Fibroblast of skin of right biceps (primary cell): ENCODE measurements around the gene PPM1B.
A peak's percentile ranks its signal among the peaks of the same experiment; 100 is the strongest.
"Not testable (repeated sequence)": the region's sequence is repeated elsewhere in the genome, so short reads cannot be mapped to it uniquely, and the experiment has no call there.

Experiments used
- DNase-seq: peaks from one replicate; pipeline ENCODE4 v3.0.0-alpha.2; 2013

Gene PPM1B

DNA sequence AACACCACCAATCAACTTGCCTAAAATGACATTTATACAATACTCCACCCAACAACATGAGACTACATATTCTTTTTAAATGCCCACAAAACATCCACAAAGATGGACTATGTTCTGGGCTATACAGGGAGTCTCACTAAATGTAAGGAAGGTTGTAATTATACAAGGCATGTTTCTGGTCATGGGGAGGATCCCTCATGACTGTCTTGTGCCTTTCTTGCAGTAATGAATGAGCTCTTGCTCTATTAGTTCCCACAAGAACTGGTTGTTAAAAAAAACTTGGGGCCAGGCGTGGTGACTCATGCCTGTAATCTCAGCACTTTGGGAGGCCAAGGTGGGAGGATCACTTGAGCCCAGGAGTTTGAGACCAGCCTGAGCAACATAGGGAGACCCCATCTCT lies 89.1 kb downstream of the PPM1B start:
- DNase-seq, result not testable (repeated sequence)

DNA sequence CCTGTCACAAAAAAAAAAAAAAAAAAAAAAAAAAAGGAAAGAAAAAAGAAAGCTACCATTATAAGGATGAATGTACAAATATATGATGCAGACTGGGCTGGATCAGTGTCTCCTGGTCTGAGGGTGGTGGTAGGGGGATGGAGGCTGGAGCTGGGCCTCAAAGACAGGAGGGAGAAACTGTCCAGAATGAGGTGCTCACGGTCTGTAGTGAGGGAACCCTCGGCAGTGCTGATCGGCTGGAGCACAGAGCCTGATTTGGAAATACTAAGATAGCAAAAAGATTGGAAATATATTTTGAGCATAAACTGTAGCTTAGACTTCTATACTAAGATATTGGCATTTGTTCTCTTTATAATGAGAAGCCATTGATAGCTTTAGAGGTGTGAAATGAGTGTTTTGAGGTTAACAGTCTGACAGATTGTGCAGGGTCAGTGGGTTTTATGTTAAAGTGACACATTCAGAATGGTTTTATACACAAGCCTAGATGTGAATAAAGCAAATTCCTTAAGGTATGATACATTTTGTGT lies 98.7 kb downstream of the PPM1B start:
- no peak for DNase-seq

DNA sequence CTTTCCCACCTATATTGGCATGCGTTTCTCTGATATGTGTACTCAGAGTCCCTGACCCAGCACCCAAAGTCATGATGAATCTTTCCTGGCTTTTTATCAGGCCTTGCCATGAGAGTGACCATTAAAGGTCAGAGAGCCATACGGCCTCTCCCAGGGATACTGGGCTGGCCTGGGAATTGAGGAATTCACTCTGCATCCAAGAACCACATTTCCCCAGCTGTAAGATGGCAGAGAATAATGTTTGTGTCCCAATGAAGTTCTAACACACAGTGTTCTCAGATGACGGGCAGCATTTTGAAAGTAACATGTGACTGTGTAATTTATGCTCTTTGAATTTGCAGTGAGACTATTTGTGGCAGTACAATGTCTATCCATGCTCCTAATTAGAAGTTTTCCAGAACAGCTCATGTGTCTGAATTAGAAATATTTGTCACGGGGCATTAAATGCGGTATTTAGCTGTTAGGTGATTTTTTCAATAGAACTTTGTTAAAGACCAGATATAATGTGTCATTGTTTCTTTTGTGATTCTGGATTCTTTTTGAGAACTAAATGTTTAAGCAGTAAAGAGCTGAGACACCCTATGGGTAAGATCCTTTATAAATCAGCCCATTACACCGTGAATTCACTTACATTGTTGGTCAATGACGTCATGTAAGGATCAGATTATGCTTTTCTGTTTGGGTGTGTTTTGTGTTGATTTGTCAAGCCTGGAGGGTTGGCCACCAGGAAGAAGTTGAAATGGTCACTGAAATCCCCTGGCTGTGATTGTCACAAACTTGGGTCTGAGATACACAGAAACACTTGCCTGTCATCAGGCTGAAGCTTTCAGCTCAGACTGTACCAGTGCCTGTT lies 99.3 kb downstream of the PPM1B start:
- peak; percentile 57 for DNase-seq

DNA sequence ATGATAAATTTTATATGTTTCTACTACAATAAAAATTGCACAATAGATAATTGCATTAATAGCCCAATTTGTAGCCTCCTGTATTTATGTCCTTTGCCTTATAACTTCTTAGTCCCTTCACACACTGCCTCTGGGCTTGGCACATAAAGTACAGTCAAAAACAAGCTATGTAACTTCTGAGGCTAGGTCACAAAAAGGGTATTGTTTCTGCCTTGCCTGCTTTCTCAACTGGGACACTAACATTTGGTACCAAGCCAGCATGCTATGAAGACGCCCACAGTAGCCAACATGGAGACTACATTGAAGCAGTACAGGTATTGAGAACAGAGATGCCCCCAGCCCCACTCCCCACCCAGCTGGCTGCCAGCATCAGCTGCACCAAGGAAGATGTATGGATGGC lies 101.2 kb downstream of the PPM1B start:
- DNase-seq, result no peak

DNA sequence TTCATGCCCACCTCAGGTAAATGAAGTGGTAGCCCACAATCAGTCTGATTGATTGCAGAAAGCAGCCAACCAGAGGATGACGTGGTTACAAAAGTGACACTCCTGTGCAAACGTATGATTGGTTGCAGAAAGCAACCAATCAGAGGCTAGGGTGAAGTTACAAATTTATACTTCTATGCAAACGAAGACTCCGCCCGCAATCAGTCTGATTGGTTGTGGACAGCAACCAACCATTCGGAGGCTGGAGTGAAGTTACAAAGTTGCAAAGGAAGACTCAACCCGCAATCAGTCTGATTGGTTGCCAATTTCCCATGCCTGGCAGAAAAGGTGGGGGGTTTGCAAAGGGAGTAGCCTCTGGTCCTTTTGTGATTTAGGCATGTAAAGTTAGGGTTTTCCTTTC lies 102.6 kb downstream of the PPM1B start:
- no peak for DNase-seq

DNA sequence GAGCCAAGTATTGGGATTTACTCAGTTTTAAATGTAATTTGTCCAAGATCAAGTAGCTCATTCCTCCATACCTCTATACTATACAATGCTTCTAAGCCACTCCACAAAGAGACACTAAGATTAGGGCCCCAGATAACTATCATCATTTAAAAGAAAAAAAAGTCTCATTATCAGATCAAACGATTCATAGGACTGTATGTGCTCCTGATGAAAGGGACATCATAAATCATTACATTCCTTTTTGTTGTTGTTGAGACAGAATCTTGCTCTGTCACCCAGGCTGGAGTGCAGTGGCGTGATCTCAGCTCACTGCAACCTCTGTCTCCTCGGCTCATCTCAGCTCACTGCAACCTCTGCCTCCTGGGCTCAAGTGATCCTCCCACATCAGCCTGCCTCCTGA lies 104.4 kb downstream of the PPM1B start:
- no peak for DNase-seq

DNA sequence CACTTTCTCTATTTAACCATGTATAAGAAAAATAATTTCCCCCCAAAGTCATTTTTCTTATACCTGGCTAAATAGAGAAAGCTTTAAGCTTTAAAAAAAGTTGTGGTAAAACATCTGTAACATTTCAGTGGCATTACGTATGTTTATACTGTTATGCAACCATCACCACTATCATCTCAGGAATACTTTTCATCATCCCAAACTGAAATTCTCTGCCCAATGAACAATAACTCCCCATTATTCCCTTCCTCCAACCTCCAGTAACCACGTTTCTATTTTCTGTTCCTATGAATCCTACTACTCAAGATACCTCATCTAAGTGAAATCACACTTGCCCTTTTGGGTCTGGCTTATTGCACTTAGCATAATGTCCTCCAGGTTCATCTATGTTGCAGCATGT lies 104.9 kb downstream of the PPM1B start:
- peak; percentile 13 for DNase-seq

DNA sequence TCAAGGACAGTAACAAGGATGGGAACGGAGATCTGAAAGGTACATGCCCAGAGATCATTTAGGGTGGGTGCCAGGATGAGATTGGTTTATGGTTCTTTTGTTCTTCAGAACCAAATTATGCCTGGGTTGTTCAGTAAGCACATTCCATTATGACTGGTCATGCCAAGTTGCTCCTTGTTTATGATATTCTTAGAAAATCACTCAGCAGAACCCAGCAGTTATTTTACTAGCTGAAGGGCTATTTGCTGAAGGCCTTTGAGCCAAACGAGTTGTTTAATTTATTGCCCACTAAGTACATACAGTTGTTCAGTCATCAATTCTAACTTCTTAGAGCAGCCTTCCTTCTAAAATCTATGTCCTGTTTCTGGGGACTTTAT lies 107.2 kb downstream of the PPM1B start:
- DNase-seq, result no peak

DNA sequence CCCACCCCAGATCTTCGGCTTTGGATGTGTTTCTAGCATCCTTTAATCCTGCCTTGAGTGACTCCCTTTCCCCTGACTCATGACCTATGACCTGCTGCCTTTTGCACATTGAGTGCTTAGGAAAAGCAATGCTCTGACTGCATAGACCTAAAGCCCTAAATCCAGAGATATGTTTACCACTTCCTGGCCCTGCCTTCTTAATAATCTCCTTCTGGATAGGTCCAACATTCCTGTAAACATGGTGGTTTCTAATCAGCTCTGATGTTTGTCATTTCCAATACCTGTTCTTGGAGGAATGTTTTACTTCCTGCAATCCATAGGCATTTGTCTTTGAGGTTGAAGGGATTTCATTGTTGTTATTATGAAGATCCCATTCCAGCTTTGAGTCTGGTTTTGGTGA lies 108.9 kb downstream of the PPM1B start:
- DNase-seq, result no peak

DNA sequence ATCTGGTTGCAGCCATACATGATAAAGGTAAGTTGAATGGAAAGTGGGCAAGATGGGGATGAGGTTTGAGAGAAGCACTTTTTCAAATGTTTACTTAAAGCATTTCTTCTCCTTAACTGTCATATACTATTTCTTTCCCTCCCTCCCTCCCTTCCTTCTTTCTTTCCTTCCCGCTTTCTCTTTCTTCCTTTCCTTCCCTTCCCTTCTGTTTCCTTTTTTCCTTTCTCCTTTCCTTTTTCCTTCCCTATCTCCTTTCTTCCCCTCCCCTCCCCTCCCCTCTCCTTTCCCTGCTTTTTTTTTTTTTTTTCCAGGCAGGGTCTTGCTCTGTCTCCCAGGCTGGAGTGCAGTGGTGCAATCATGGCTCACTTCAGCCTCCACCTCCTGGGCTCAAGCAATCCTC lies 112.2 kb downstream of the PPM1B start:
- DNase-seq, result no peak
